GM12878 (cell line): ENCODE results near the gene H2AZ1. TPM values are rescaled to one million over a fixed set of nuclear protein-coding genes. Genes with fewer than 3 reads are reported as not detected.

ENCODE experiments used
- ATAC-seq: fragments of 200-7000 bp; cut with Tn5 transposase; 3 replicates; pipeline ENCODE4 v1.9.1; 2020; ENCODE audit warnings: mild to moderate bottlenecking, moderate library complexity
- BruUV-seq: library from RNA; stranded (reverse); fragments of 400-500 nt; replicated peaks from 2 replicates; lab custom pipeline; 2021; lab: Mats Ljungman, UMichigan
- CTCF ChIA-PET: fragments of 300-600 bp; sonication (Branson Sonifier 250); formaldehyde crosslinking; extraction: SDS; loops from one replicate; lab custom pipeline; 2021; ENCODE audit warnings: inconsistent platforms; lab: Yijun Ruan, JAX
- POLR2A ChIA-PET: fragments of 350-600 bp; formaldehyde crosslinking; extraction: SDS; loops from one replicate; lab custom pipeline; 2021; ENCODE audit warnings: inconsistent platforms; lab: Charles Lee
- RAD21 ChIA-PET: fragments of 300-600 bp; sonication (Branson Sonifier 250); formaldehyde crosslinking; loops from one replicate; lab custom pipeline; 2023; ENCODE audit warnings: antibody characterized with exemption; ENCODE audit not compliant: unreplicated experiment; lab: Charles Lee
- SMC1A ChIA-PET: fragments of 300-600 bp; sonication (Branson Sonifier 250); formaldehyde crosslinking; loops from one replicate; lab custom pipeline; 2023; ENCODE audit not compliant: unreplicated experiment, uncharacterized antibody; lab: Charles Lee
- DNase-seq: peaks from one replicate; pipeline ENCODE4 v3.0.0-alpha.2; 2011; ENCODE audit warnings: low read depth, low spot score
- FAIRE-seq: peaks from 3 replicates; lab custom pipeline; 2011; peaks lifted over from hg19 to GRCh38; lab: Jason Lieb, UNC
- H2AFZ ChIP-seq: 2 replicates; pipeline ENCODE4 v1.6.0; 2011; ENCODE audit warnings: low read depth, low read length, control low read depth; ENCODE audit not compliant: control insufficient read depth
- H3K27ac ChIP-seq: 2 replicates; pipeline ENCODE4 v1.5.1; 2011; ENCODE audit warnings: control low read depth; ENCODE audit not compliant: control insufficient read depth, insufficient read depth
- H3K27me3 ChIP-seq, 2 experiments: replicated peaks in 1 of 2; 2 replicates each; pipeline versions ENCODE4 v1.6.0 to v1.6.1; 2011; ENCODE audit warnings: low read length in 1 of 2; ENCODE audit not compliant: control insufficient read depth in 2 of 2, insufficient read depth in 2 of 2
- H3K36me3 ChIP-seq, 2 experiments: 2 replicates each; pipeline ENCODE4 v1.5.1; 2011; ENCODE audit warnings: low read length in 1 of 2; ENCODE audit not compliant: control insufficient read depth in 2 of 2, insufficient read depth in 2 of 2
- H3K4me1 ChIP-seq: 2 replicates; pipeline ENCODE4 v1.6.1; 2011; ENCODE audit warnings: mild to moderate bottlenecking, low read length, moderate library complexity, mixed read lengths; ENCODE audit not compliant: control insufficient read depth, insufficient read depth
- H3K4me2 ChIP-seq: 2 replicates; pipeline ENCODE4 v1.6.0; 2011; ENCODE audit warnings: control low read depth; ENCODE audit not compliant: control insufficient read depth, insufficient read depth
- H3K4me3 ChIP-seq: fragments of 200-600 bp; sonication (generic); 2 replicates; pipeline ENCODE4 v1.5.1; 2016
- H3K79me2 ChIP-seq: 2 replicates; pipeline ENCODE4 v1.6.0; 2011; ENCODE audit warnings: low read length; ENCODE audit not compliant: control insufficient read depth, insufficient read depth
- H3K9ac ChIP-seq: 2 replicates; pipeline ENCODE4 v1.8.0; 2011; ENCODE audit warnings: low read length, control low read depth, mixed read lengths; ENCODE audit not compliant: control insufficient read depth, insufficient read depth
- H3K9me3 ChIP-seq: replicated peaks from 3 replicates; pipeline ENCODE4 v1.5.1; 2011; ENCODE audit warnings: mild to moderate bottlenecking, low read length; ENCODE audit not compliant: control insufficient read depth, insufficient read depth
- H4K20me1 ChIP-seq: 2 replicates; pipeline ENCODE4 v1.6.0; 2011; ENCODE audit not compliant: control insufficient read depth, insufficient read depth
- BACH1 ChIP-seq: fragments of 450-650 bp; IDR thresholded peaks from 2 replicates; pipeline ENCODE4 v1.6.1; 2017; ENCODE audit warnings: mild to moderate bottlenecking, borderline replicate concordance
- KDM1A ChIP-seq: fragments of 200-600 bp; sonication (generic); IDR thresholded peaks from 2 replicates; pipeline ENCODE4 v1.6.1; 2016; ENCODE audit warnings: borderline replicate concordance
- PAX5 ChIP-seq: IDR thresholded peaks from 2 replicates; pipeline ENCODE4 v1.6.1; 2011; ENCODE audit warnings: low read depth, low read length, borderline replicate concordance
- PML ChIP-seq: IDR thresholded peaks from 2 replicates; pipeline ENCODE4 v1.6.1; 2012; ENCODE audit warnings: low read length, inconsistent platforms
- SUPT20H ChIP-seq: IDR thresholded peaks from 2 replicates; pipeline ENCODE4 v1.6.1; 2011; ENCODE audit warnings: low read depth, mild to moderate bottlenecking, low read length, moderate library complexity, borderline replicate concordance; ENCODE audit not compliant: control insufficient read depth
- WGBS: methylation state at CpG from one replicate; pipeline ENCODE4 v1.1.6; 2016; ENCODE audit warnings: low lambda C conversion rate; ENCODE audit not compliant: insufficient replicate concordance, insufficient coverage; ENCODE audit errors: missing lambda C conversion rate; 5-methylcytosine and 5-hydroxymethylcytosine counted together
- in situ Hi-C: fragments of 300-500 bp; cut with MboI; formaldehyde crosslinking; loops from 9 replicates; pipeline ENCODE4 v1.14.3; 2018; ENCODE audit warnings: mixed read lengths
- intact Hi-C: fragments of 100-400 bp; cut with micrococcal nuclease; formaldehyde crosslinking; loops from one replicate; pipeline ENCODE4 v1.14.2; 2022; ENCODE audit not compliant: unreplicated experiment
- polyA plus RNA-seq, 11 experiments: library from polyadenylated mRNA; depleted of rRNA in 4 of 11; unstranded in 6 of 11; stranded (reverse) in 5 of 11; fragments of >200 nt; fragmentation: Nextera tagmentation in 4 of 11; fragmentation: Illumina TruSeq in 1 of 11; extraction: Ambion mirVana in 4 of 11; extraction: Trizol in 1 of 11; gene quantifications; 1 replicate in 1 of 11; 2 replicates in 10 of 11; pipeline versions ENCODE4 v1.2.1 to v1.2.3, GENCODE V29; 2011 to 2016; ENCODE audit warnings: inconsistent platforms in 2 of 11, missing spikeins in 2 of 11, low read depth in 1 of 11
- total RNA-seq, 4 experiments: library from RNA; depleted of rRNA in 3 of 4; stranded (reverse); fragments of >200 nt in 3 of 4; fragmentation: Illumina TruSeq in 1 of 4; extraction: Trizol in 1 of 4; gene quantifications; 2 replicates each; pipeline versions ENCODE4 v1.2.1 to v1.2.3, GENCODE V29; 2013 to 2021
- TF ChIP-seq, protein P1 (sequence below): fragments of 150-350 bp; IDR thresholded peaks from 2 replicates; pipeline ENCODE4 v1.6.1; 2016; ENCODE audit warnings: low read depth, low read length

The H2AZ1 gene
- total and polyA plus RNA-seq, 10 of the 15 experiments (the other 5 are each of a cell fraction or from before 2014, with no cell fraction given) = 652 to 4,800 (median 898) TPM

DNA sequence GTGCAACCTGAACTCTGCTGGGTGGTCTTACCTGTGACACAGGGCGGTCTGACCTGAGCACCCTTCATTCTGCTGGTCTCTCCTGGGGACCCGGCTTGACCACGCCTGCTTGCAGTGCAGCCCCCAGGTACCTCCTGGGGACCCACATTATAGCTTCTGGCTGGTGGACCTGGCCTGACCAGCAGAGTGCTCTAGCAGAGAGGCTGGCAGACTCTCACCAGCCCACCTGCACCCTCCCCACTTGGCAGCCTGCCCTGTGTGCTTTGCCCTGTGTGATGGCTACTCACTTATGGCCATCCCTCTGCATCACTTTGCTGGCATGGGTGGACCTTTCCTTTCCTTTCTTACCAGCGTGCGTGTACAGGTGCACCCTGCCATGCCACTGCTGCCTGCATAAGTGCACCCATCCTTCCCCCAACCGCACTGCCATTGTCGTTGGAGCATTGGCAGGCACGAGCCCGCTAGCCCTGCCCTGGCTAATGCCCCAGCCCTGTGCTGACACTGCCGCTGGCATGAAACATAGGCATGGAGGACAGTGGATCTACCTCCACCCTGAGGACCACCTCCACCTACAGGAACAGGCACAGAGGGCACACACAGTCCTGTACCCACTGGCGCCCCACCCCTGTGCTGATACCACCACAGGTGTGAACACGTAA lies 21.5 kb upstream of the H2AZ1 start:
- intact Hi-C loops (no loop called here), in situ Hi-C loops (no loop called here)
- H3K27ac ChIP-seq = no peak overlapping the region
- no peaks in the 10 kb centered on the region for H4K20me1 ChIP-seq
- no peak overlapping the region for H3K4me2 ChIP-seq
- no peak overlapping the region for H3K4me3 ChIP-seq
- SMC1A ChIA-PET = no interaction called here
- FAIRE-seq (no peak), ATAC-seq (no peak), DNase-seq (no peak)
- no peaks in the 10 kb centered on the region for H3K27me3 ChIP-seq
- no peak overlapping the region for H3K9ac ChIP-seq
- H3K4me1 ChIP-seq = no peaks in the 10 kb centered on the region
- no peaks in the 10 kb centered on the region for H3K36me3 ChIP-seq
- no peak overlapping the region for H2AFZ ChIP-seq
- 64% methylated on average over 12 of the region's 12 CpGs for WGBS
- no TSS peak for BruUV-seq
- RAD21 ChIA-PET = no interaction called here
- POLR2A ChIA-PET = no interaction called here
- TF ChIP-seq, protein P1, sequence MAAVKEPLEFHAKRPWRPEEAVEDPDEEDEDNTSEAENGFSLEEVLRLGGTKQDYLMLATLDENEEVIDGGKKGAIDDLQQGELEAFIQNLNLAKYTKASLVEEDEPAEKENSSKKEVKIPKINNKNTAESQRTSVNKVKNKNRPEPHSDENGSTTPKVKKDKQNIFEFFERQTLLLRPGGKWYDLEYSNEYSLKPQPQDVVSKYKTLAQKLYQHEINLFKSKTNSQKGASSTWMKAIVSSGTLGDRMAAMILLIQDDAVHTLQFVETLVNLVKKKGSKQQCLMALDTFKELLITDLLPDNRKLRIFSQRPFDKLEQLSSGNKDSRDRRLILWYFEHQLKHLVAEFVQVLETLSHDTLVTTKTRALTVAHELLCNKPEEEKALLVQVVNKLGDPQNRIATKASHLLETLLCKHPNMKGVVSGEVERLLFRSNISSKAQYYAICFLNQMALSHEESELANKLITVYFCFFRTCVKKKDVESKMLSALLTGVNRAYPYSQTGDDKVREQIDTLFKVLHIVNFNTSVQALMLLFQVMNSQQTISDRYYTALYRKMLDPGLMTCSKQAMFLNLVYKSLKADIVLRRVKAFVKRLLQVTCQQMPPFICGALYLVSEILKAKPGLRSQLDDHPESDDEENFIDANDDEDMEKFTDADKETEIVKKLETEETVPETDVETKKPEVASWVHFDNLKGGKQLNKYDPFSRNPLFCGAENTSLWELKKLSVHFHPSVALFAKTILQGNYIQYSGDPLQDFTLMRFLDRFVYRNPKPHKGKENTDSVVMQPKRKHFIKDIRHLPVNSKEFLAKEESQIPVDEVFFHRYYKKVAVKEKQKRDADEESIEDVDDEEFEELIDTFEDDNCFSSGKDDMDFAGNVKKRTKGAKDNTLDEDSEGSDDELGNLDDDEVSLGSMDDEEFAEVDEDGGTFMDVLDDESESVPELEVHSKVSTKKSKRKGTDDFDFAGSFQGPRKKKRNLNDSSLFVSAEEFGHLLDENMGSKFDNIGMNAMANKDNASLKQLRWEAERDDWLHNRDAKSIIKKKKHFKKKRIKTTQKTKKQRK = no peak
- TF ChIP-seq PAX5 (no peak), BACH1 (no peak), PML (no peak), KDM1A (no peak), SUPT20H (no peak)
- CTCF ChIA-PET = no interaction called here
- H3K79me2 ChIP-seq = no peaks in the 10 kb centered on the region
- no peaks in the 10 kb centered on the region for H3K9me3 ChIP-seq
